ENCODE results near the gene TXNDC15.
"Not testable (repeated sequence)": the region's sequence is repeated elsewhere in the genome, so short reads cannot be mapped to it uniquely, and the experiment has no call there.

The TXNDC15 gene

DNA sequence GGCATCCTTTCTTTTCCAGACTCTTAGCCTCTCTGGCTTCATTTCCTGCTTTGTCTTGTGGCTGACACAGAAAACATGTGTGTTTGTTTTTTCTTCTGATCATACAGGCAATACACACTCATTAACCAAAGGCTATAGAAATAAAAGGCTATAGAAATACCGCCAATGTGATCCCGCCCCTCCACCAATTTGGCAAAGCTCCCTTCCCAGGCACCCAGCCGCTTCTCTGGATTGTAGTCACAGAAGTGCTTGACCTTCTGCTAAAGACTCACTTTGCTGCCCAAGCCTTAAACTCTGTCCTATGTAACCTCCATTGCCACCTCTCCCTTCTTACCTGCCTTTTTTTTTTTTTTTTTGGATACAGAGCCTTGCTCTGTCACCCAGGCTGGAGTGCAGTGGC is 5.3 kb downstream of the TXNDC15 start:
- no peak for DNase-seq

DNA sequence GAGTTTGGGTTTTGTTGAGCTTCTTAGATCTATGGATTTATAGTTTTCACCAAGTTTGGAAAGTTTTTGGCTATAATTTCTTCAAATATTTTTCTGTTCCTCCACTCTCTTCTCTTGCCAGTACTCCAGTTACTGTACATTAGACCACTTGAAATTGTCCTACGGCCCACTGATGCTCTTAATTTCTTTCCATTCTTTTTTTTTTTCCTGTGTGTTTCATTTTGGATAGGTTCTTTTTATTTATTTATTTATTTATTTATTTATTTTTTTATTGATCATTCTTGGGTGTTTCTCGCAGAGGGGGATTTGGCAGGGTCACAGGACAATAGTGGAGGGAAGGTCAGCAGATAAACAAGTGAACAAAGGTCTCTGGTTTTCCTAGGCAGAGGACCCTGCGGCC is 6.8 kb downstream of the TXNDC15 start:
- not testable (repeated sequence) for DNase-seq

- DNase-seq: not testable (repeated sequence)
Measured at GRCh38 chr5:134881711-134882110, 7.5 kb downstream of the TXNDC15 start.

DNA sequence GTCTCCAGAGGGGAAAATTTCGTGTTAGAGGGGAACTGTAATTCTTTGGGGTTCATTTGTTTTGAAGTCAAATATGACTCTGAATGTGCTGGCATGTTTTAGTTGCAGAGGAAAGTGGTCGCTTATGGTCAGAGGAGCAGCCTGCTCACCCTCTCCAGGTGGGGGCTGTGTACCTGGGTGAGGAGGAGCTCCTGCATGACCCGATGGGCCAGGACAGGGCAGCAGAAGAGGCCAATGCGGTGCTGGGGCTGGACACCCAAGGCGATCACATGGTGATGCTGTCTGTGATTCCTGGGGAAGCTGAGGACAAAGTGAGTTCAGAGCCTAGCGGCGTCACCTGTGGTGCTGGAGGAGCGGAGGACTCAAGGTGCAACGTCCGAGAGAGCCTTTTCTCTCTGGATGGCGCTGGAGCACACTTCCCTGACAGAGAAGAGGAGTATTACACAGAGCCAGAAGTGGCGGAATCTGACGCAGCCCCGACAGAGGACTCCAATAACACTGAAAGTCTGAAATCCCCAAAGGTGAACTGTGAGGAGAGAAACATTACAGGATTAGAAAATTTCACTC is 13.5 kb downstream of the TXNDC15 start:
- no peak for DNase-seq

- DNase-seq: no peak
Measured at GRCh38 chr5:134889335-134889734, 15.2 kb downstream of the TXNDC15 start.

DNA sequence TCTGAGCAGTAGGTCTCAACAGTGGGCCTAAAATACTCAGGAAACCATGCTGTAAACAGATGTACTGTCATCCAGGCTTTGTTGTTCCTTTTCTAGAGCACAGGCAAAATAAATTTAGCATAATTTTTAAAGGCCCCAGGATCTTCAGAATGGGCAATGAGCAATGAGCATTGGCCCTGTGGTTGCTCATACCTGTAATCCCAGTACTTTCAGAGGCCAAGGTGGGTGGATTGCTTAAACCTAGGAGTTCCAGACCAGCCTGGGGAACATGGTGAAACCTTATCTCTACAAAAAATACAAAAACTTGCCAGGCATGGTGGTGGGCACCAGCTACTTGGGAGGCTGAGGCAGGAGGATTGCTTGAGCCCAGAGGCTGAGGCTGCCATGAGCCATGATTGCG is 17.3 kb downstream of the TXNDC15 start:
- DNase-seq: no peak

- no peak for DNase-seq
Measured at GRCh38 chr5:134892282-134892681, 18.1 kb downstream of the TXNDC15 start.

DNA sequence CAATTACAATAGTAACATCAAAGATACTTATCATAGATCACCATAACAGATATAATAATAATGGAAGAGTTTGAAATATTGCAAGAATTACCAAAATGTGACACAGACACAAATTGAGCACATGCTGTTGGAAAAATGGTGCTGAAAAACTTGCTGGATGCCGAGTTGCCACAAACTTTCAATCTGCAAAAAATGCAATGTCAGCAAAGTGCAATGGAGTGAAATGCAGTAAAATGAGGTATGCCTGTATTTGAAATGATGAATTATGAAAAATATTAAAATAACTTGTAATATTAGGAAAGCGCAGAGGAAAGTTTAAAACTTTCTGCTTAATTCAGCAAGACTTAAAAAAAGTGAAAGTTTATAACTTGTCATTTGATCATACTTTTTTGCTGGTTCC is 18.8 kb downstream of the TXNDC15 start:
- no peak for DNase-seq

GRCh38 chr5:134893748-134894505 is 19.8 kb downstream of the TXNDC15 start:
- DNase-seq: no peak

DNA sequence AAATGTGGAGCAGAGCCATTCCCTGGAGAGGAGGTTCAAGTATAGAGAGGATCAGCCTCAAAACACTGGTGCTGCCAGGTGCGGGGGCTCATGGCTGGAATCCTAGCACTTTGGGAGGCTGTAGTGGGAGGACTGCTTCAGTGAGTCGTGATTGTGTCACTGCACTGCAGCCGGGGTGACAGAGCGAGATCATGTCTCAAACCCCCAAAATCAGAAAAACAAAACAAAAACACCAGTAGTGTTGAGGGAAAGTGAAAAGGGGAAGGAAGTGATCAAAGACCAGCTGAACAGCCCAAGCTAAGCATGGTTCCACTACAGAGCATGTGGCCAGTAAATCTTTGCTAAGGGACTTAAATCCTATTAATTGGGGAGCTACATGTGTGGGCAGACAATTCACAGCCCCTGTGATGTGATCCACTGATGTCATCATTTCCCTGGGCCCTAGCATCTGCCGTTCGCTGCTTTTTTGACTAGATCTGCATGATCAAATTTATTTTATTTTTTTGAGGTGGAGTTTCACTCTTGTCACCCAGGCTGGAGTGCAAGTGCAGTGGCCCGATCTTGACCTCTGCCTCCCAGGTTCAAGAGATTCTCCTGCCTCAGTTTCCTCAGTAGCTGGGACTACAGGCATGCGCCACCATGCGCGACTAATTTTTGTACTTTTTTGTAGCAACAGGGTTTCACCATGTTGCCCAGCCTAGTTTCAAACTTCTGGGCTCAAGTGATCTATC is 28.1 kb downstream of the TXNDC15 start:
- no peak for DNase-seq

- DNase-seq: peak; percentile 85
Measured at GRCh38 chr5:134904610-134905245, 30.6 kb downstream of the TXNDC15 start, which contains the start of gene PCBD2. Gene PCBD2 (plus strand): TSS chr5:134905131. CDS start chr5:134905140, 9 bp downstream.

GRCh38 chr5:134905246-134905996 is 31.2 kb downstream of the TXNDC15 start:
- DNase-seq: peak; percentile 69

DNA sequence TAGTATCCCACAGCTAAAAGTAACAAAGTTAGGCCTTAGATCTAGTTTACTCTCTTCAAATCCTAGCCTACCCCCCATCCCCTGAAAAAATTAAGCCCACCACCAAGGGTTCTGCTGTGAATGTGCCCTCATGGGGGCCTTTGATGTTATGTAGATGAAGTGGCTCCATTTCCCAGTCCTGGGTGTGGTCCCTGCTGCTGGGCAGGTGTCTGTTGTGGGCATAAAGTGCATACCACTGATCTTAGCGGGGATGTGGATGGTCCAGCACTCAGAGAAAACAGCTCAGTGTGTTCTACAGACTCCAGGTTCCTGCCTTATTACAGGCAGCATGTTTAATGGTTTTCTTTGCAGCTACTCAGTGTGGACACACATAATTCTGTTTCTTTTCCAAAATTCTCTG is 32.6 kb downstream of the TXNDC15 start:
- no peak for DNase-seq

DNA sequence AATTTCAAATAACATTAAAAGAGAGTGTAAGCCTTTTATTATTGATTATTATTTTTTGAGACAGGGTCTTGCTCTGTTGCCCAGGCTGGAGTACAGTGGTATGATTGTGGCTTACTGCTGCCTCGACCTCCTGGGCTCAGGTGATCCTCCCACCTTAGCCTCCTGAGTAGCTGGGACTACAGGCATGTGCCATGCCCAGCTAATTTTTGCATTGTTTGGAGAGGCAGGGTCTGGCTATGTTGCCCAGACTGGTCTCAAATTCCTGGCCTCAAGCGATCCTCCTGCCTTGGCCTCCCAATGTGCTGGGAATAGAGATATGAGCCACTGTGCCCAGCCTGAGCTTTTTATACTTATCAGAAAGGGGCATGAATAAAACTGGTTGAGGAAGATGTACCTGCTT is 36.6 kb downstream of the TXNDC15 start:
- DNase-seq: not testable (repeated sequence)

- no peak for DNase-seq
Measured at GRCh38 chr5:134911285-134912206, 37.4 kb downstream of the TXNDC15 start.

DNA sequence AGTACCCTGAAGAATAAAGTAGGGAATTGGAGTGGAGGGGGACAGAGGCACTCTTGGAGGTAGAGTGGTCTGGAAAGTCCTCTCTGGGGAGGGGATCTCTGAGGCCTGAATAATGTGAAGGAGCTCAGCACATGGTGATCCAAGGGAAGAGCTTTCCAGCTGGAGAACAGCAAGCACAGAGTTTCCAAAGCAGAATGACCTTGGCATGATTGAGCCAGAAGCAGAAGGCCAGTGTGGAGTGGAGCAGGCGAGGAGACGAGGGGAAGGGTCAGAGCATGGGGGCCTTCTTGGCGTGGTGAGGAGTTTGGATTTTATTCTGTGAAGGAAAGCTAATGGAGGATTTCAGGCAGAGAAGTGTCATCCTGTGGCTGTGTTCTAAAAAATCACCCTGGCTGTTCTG is 39.1 kb downstream of the TXNDC15 start:
- DNase-seq: no peak

GRCh38 chr5:134913795-134914194 is 39.6 kb downstream of the TXNDC15 start:
- DNase-seq: no peak

GRCh38 chr5:134917070-134917815 is 43.1 kb downstream of the TXNDC15 start:
- no peak for DNase-seq

- no peak for DNase-seq
Measured at GRCh38 chr5:134918861-134919260, 44.7 kb downstream of the TXNDC15 start.

DNA sequence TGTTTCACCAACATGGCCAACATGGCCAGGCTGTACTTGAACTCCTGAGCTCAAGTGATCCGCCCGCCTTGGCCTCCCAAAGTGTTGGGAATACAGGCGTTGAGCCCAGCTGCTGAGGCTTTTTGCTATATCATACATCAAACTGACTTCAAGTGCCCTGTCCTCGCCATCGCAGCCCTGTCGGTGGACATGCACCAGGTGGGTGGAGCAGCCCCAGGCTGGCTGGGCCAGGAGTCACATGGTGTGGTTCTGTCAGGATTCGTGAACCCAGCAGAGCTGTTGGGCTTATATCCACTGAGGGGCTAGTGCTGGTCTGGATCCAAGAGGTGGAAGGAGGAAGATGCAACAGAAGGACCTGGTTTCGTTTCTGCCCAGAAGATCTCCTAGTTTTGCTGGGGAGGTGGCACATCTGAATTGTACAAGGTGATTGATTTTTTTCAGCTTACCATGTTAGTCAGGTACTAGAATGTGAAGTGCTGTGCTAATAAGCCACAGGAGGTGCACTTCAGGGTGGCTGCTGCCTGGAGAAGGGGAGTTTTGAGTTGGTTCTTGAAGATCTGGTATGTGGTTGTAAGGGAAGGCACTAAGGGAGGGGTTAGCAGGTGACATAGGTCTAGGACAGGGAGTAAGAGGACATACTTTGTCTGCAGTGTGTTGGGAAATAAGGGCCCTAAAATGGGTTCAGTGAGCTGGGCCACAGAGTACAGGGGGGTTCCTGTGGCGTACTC is 46.8 kb downstream of the TXNDC15 start:
- no peak for DNase-seq

All from fibroblast of upper back skin (primary cell).